GM12875 (cell line): ENCODE data around the gene SEC14L3.
A peak's percentile ranks its signal among the peaks of the same experiment; 100 is the strongest.

Experiments used
- H3K4me3 ChIP-seq: one replicate; pipeline ENCODE4 v1.5.1; 2011; ENCODE audit warnings: low read depth, low read length, control low read depth
- TF ChIP-seq, protein P1 (sequence below): IDR thresholded peaks from 2 replicates; pipeline ENCODE4 v1.5.1; 2011; ENCODE audit warnings: low read depth, mild to moderate bottlenecking, control low read depth, inconsistent platforms, low read length, moderate library complexity, borderline replicate concordance; ENCODE audit not compliant: insufficient read depth

Gene SEC14L3

DNA sequence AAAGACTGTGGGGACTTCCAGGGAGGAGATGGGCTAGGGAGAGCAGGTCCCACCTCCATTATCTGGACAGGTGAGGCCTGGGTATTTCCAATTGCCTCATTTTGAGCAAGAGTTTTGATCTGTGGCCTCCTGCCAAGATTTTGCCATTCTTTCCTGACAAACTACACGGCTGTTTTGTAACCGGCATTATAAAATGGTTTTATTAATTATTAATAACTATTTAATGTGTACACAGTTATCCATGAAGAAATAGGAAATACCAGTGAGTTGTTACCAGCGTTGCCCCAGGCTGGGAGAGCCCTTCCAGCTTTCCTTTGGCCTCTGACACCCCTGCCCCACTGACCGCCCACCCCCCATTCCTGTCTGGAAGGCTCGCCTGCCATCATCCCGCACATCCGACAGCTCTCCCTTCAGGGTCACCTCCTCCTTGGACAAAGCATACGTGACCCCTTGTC lies 14.9 kb upstream of the SEC14L3 start:
- H3K4me3 ChIP-seq, result no peak overlapping the region
- TF ChIP-seq, protein P1, sequence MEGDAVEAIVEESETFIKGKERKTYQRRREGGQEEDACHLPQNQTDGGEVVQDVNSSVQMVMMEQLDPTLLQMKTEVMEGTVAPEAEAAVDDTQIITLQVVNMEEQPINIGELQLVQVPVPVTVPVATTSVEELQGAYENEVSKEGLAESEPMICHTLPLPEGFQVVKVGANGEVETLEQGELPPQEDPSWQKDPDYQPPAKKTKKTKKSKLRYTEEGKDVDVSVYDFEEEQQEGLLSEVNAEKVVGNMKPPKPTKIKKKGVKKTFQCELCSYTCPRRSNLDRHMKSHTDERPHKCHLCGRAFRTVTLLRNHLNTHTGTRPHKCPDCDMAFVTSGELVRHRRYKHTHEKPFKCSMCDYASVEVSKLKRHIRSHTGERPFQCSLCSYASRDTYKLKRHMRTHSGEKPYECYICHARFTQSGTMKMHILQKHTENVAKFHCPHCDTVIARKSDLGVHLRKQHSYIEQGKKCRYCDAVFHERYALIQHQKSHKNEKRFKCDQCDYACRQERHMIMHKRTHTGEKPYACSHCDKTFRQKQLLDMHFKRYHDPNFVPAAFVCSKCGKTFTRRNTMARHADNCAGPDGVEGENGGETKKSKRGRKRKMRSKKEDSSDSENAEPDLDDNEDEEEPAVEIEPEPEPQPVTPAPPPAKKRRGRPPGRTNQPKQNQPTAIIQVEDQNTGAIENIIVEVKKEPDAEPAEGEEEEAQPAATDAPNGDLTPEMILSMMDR, result no peak

GRCh38 chr22:30486118-30486517 lies 14.3 kb upstream of the SEC14L3 start:
- TF ChIP-seq, protein P1, result no peak
- H3K4me3 ChIP-seq, result no peak overlapping the region

- no peak overlapping the region for H3K4me3 ChIP-seq
- TF ChIP-seq, protein P1, result peak; percentile 92
These were observed 13.7 kb upstream of the SEC14L3 start for GRCh38 chr22:30485362-30485988.

DNA sequence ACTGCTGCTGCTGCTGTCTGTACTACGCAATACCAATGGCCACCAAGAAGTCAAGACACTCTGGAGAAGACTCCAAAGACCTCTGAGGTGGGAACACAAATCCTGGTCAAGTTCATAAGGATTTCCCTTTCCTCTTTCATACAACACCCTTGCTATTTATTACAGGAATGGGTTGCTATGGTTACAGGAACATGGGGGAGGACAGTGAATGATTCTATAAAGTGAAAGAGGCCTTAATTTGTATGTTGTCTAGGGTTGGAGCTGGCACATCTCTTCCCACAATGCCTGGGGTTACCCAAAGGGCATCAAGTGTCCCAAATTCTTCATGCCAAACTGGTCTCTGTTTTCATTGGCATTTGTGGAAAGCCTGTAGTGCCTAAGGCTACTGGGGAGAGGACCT lies 11.4 kb upstream of the SEC14L3 start:
- TF ChIP-seq, protein P1, result no peak
- no peak overlapping the region for H3K4me3 ChIP-seq

DNA sequence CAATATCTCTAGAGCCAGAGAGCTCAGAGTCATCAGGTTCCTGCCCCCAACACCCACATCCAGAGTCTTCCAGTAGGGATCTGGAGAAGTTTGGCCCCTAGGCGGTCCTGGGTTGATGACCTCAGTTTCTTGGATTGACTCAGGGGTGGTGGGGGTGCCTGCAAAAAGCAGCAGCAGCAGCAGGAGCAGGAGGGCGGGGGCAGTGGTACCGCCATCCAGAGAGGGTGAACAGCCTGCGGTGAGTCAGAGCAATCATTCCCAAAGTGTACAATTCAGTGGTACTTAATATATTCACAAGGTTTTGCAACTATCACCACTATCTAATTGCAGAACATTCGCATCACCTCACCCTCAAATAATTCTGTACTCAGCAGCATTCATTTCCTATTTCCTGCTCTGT lies 9.9 kb upstream of the SEC14L3 start:
- H3K4me3 ChIP-seq, result no peak overlapping the region
- TF ChIP-seq, protein P1, result no peak

DNA sequence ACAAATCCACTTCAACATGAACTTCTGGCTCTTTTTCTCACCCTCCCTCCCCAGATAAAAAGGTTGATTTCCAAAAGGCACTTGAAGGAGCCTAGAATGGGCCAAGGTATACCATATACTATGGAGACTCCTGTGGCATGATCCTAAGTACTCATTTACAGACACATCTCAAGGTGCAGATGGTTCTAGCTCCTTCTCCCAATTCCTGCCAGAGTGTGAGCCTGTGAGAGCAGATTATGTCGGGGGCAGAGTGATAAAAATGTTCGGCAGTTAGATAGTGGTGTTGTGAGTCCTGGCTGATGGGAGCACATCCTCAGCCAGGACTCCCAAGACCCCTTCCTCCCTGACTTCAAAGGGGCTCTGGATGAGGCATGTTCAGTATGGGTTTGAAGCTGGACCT lies 8.2 kb upstream of the SEC14L3 start:
- TF ChIP-seq, protein P1, result no peak
- no peak overlapping the region for H3K4me3 ChIP-seq

DNA sequence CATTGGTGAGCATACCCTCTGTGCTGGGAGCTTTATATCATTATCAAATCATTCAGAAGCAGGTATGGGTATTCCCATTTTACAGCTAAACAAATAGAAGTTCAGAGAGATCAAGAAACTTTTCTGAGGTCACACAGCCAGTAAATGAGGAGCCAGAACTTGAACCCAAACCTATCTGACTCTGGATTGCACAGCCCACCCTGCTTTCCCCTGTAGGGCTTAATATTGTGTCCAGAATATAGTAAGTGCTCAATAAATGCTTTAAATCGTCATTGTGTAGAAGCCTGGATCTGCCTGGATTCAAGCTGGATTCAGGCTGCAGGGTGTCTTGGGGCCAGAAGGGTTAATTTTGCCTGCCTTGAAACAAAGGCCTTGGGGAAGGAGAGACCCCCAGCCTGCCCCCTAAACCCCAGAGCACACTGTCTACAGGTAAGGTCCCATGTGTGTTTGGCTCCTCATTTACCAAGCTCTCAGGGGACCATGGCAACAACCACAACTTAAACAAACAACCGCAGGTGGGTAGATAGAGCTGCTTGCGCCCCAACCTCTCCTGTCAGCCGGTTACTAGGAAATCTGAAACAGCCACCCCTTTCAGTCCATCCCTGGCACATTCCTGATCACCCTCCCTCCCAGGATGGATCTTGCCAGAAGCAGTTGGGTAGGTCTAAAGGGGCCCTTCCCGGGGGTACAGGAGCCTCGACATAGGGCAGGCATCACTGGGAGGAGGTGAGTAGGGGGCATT lies 3.0 kb upstream of the SEC14L3 start:
- TF ChIP-seq, protein P1, result no peak
- no peak overlapping the region for H3K4me3 ChIP-seq
